ENCODE data around the gene NUAK1. TPM values are rescaled to one million over a fixed set of nuclear protein-coding genes. Genes with fewer than 3 reads are reported as not detected.

The NUAK1 gene
- total and polyA plus RNA-seq, 9 donors = 5.8 to 14.0 (median 9.1) TPM

- H3K4me1 ChIP-seq (ENCODE audit: control insufficient read depth, insufficient read depth, low read length) = peaks cover 2% of the 10 kb centered on the region
- no peaks in the 10 kb centered on the region for H3K9me3 ChIP-seq (replicated peaks; ENCODE audit: control insufficient read depth, low read depth, low read length)
- 59% methylated on average over 6 of the region's 6 CpGs for WGBS (ENCODE audit: insufficient coverage)
- DNase-seq = no peak
- no peak overlapping the region for H3K27ac ChIP-seq (ENCODE audit: low read length)
- H3K27me3 ChIP-seq (ENCODE audit: control insufficient read depth, insufficient read depth, low read length) = no peaks in the 10 kb centered on the region
- H3K4me3 ChIP-seq (ENCODE audit: low read length) = no peak overlapping the region
- peaks cover 37% of the 10 kb centered on the region for H3K36me3 ChIP-seq (ENCODE audit: control insufficient read depth, insufficient read depth, low read length)
These were observed 72.6 kb downstream of the NUAK1 start for GRCh38 chr12:106066051-106066705.

- Histone ChIP-seq H3K4me3 (ENCODE audit: low read length) (no peak overlapping the region), H3K9me3 (replicated peaks; ENCODE audit: control insufficient read depth, low read depth, low read length) (no peaks in the 10 kb centered on the region), H3K4me1 (ENCODE audit: control insufficient read depth, insufficient read depth, low read length) (peaks cover 2% of the 10 kb centered on the region), H3K36me3 (ENCODE audit: control insufficient read depth, insufficient read depth, low read length) (peaks cover 36% of the 10 kb centered on the region), H3K27me3 (ENCODE audit: control insufficient read depth, insufficient read depth, low read length) (no peaks in the 10 kb centered on the region), H3K27ac (ENCODE audit: low read length) (peak overlapping the region; percentile 32)
- no CpG with 5 or more reads among the region's 1 CpG for WGBS (ENCODE audit: insufficient coverage)
- DNase-seq = no peak
These were observed 73.2 kb downstream of the NUAK1 start for GRCh38 chr12:106065506-106065905.

GRCh38 chr12:106064721-106065021 lies 74.1 kb downstream of the NUAK1 start:
- H3K4me1 ChIP-seq (ENCODE audit: control insufficient read depth, insufficient read depth, low read length) = peaks cover 2% of the 10 kb centered on the region
- no peaks in the 10 kb centered on the region for H3K9me3 ChIP-seq (replicated peaks; ENCODE audit: control insufficient read depth, low read depth, low read length)
- H3K27ac ChIP-seq (ENCODE audit: low read length) = peak overlapping the region; percentile 32
- H3K36me3 ChIP-seq (ENCODE audit: control insufficient read depth, insufficient read depth, low read length) = peaks cover 27% of the 10 kb centered on the region
- no CpG with 5 or more reads among the region's 2 CpGs for WGBS (ENCODE audit: insufficient coverage)
- no peak overlapping the region for H3K4me3 ChIP-seq (ENCODE audit: low read length)
- DNase-seq = peak; percentile 30
- no peaks in the 10 kb centered on the region for H3K27me3 ChIP-seq (ENCODE audit: control insufficient read depth, insufficient read depth, low read length)

- Histone ChIP-seq H3K27me3 (ENCODE audit: control insufficient read depth, insufficient read depth, low read length) (no peaks in the 10 kb centered on the region), H3K27ac (ENCODE audit: low read length) (peak overlapping the region; percentile 14), H3K36me3 (ENCODE audit: control insufficient read depth, insufficient read depth, low read length) (peaks cover 27% of the 10 kb centered on the region), H3K9me3 (replicated peaks; ENCODE audit: control insufficient read depth, low read depth, low read length) (no peaks in the 10 kb centered on the region), H3K4me3 (ENCODE audit: low read length) (no peak overlapping the region), H3K4me1 (ENCODE audit: control insufficient read depth, insufficient read depth, low read length) (peaks cover 2% of the 10 kb centered on the region)
- DNase-seq = no peak
- 80% methylated on average over 1 of the region's 7 CpGs for WGBS (ENCODE audit: insufficient coverage)
These were observed 74.7 kb downstream of the NUAK1 start for GRCh38 chr12:106063826-106064720.

- H3K27me3 ChIP-seq (ENCODE audit: control insufficient read depth, insufficient read depth, low read length) = no peaks in the 10 kb centered on the region
- DNase-seq = no peak
- H3K4me1 ChIP-seq (ENCODE audit: control insufficient read depth, insufficient read depth, low read length) = peaks cover 5% of the 10 kb centered on the region
- H3K36me3 ChIP-seq (ENCODE audit: control insufficient read depth, insufficient read depth, low read length) = peaks cover 20% of the 10 kb centered on the region
- H3K4me3 ChIP-seq (ENCODE audit: low read length) = no peak overlapping the region
- WGBS (ENCODE audit: insufficient coverage) = 40% methylated on average over 2 of the region's 5 CpGs
- H3K27ac ChIP-seq (ENCODE audit: low read length) = no peak overlapping the region
- H3K9me3 ChIP-seq (replicated peaks; ENCODE audit: control insufficient read depth, low read depth, low read length) = no peaks in the 10 kb centered on the region
These were observed 76.1 kb downstream of the NUAK1 start for GRCh38 chr12:106062693-106063092.

- Histone ChIP-seq H3K36me3 (ENCODE audit: control insufficient read depth, insufficient read depth, low read length) (no peaks in the 10 kb centered on the region), H3K4me1 (ENCODE audit: control insufficient read depth, insufficient read depth, low read length) (peaks cover 3% of the 10 kb centered on the region), H3K27ac (ENCODE audit: low read length) (no peak overlapping the region), H3K4me3 (ENCODE audit: low read length) (no peak overlapping the region), H3K27me3 (ENCODE audit: control insufficient read depth, insufficient read depth, low read length) (no peaks in the 10 kb centered on the region), H3K9me3 (replicated peaks; ENCODE audit: control insufficient read depth, low read depth, low read length) (peaks cover 3% of the 10 kb centered on the region)
- whole genome bisulfite sequencing (ENCODE audit: insufficient coverage) = 62% methylated on average over 4 of the region's 4 CpGs
- DNase-seq = peak; percentile 55
These were observed 80.2 kb downstream of the NUAK1 start for GRCh38 chr12:106058256-106059182.

GRCh38 chr12:106054049-106054448 lies 84.7 kb downstream of the NUAK1 start:
- Histone ChIP-seq H3K4me1 (ENCODE audit: control insufficient read depth, insufficient read depth, low read length) (peaks cover 3% of the 10 kb centered on the region), H3K36me3 (ENCODE audit: control insufficient read depth, insufficient read depth, low read length) (no peaks in the 10 kb centered on the region), H3K27me3 (ENCODE audit: control insufficient read depth, insufficient read depth, low read length) (no peaks in the 10 kb centered on the region), H3K4me3 (ENCODE audit: low read length) (no peak overlapping the region), H3K27ac (ENCODE audit: low read length) (no peak overlapping the region), H3K9me3 (replicated peaks; ENCODE audit: control insufficient read depth, low read depth, low read length) (peaks cover 3% of the 10 kb centered on the region)
- DNase-seq = no peak

- Histone ChIP-seq H3K27me3 (ENCODE audit: control insufficient read depth, insufficient read depth, low read length) (no peaks in the 10 kb centered on the region), H3K36me3 (ENCODE audit: control insufficient read depth, insufficient read depth, low read length) (no peaks in the 10 kb centered on the region), H3K9me3 (replicated peaks; ENCODE audit: control insufficient read depth, low read depth, low read length) (peaks cover 3% of the 10 kb centered on the region), H3K4me3 (ENCODE audit: low read length) (no peak overlapping the region), H3K4me1 (ENCODE audit: control insufficient read depth, insufficient read depth, low read length) (no peaks in the 10 kb centered on the region), H3K27ac (ENCODE audit: low read length) (no peak overlapping the region)
- no peak for DNase-seq
- WGBS (ENCODE audit: insufficient coverage) = no CpG with 5 or more reads among the region's 6 CpGs
These were observed 86.8 kb downstream of the NUAK1 start for GRCh38 chr12:106051853-106052531.

- no peak for DNase-seq
- Histone ChIP-seq H3K4me3 (ENCODE audit: low read length) (no peak overlapping the region), H3K27ac (ENCODE audit: low read length) (no peak overlapping the region), H3K36me3 (ENCODE audit: control insufficient read depth, insufficient read depth, low read length) (no peaks in the 10 kb centered on the region), H3K4me1 (ENCODE audit: control insufficient read depth, insufficient read depth, low read length) (no peaks in the 10 kb centered on the region), H3K27me3 (ENCODE audit: control insufficient read depth, insufficient read depth, low read length) (no peaks in the 10 kb centered on the region), H3K9me3 (replicated peaks; ENCODE audit: control insufficient read depth, low read depth, low read length) (peaks cover 3% of the 10 kb centered on the region)
- WGBS (ENCODE audit: insufficient coverage) = 87% methylated on average over 3 of the region's 5 CpGs
These were observed 89.2 kb downstream of the NUAK1 start for GRCh38 chr12:106049546-106049945.

All from muscle of leg (tissue), 11 donors.